Stimulated activated CD4-positive, alpha-beta T cell treated with anti-CD3 and anti-CD28 coated beads, Interleukin-15, amount 100 ng/mL, for 48 hours (primary cell): ENCODE measurements around the gene THBS2.
"Not testable (repeated sequence)": the region's sequence is repeated elsewhere in the genome, so short reads cannot be mapped to it uniquely, and the experiment has no call there.

Source experiments
- DNase-seq, 2 donors: peaks; one replicate each; pipeline ENCODE4 v3.0.0-alpha.2; 2020; ENCODE audit warnings: low read depth in 2 of 2

Gene THBS2

DNA sequence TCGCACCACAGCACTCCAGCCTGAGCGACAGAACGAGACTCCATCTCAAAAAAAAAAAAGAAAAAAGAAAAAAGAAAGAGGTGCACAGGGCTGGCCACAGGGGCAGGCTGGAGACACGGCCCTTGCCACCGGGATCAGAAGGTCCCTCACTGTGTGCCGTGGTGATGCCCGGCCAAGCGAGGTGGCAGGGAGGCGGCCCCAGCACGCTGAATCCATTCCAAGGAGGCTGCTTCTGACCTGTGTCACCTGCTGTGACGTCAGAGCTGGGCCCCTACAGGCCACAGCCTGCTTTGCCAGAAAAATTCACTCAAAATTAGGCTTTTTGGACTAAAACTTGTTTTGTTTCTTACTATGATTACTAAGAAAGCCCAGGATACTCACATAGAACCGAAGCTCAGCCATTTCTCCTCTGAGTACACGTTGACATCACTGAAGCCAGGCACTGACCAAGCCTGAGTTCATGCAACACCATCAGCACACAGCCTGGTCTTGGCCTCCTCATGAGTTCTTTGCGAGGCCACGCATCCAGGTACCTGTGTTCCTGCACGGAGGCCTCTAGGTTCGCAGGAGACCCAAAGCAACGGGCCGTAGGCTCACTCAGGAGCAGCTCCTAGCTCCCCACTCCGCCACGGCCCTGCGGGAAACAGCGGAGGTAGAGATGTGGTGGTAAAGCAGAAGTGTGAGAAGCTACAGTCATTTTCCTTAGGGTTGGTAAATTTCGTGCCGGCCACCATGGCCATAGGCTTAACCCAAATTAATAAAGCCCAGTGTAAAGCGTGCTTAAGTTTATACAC lies 67.8 kb downstream of the THBS2 start:
- DNase-seq = no peak

DNA sequence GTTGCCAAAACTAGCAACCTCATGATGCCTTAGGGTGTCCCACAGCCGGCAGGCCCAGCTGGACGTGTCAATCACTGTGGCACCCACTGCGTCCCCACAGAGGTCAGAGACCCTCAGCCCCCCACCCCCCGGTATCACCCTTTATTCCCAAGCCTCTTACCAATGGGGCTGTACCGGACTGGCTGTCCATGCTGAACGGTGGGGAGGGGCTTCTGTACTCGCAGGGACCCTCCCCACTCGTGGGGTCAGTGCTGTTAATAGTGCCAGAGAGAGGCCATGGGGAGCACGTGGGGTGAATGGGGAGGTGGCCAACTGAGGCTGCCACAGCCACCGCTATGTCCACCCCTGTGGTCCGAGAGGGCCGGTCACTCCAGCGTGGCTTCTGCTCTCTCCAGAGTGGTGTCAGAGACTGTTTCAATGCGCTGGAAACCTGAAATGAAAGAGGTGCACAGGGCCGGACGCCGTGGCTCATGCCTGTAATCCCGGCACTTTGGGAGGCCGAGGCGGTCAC lies 68.6 kb downstream of the THBS2 start:
- no peak for DNase-seq

DNA sequence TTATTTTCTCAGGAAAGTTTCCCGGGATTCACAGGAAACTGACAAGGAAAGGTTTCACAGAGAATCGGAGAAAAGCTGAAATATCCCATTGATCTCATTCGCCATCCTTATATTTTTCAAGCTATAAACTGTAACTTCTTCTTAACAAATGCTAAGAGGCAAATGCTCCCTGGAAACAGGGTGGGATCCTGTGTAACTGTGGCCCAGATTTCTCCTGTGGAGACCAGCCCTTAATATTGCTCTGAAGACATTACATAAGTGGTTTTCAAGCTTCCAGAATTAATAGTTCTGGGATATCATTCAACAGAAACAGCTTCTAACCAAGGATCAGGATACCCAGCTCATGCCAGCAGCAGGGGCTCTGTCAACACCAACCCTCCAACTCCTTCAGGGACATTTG lies 69.2 kb downstream of the THBS2 start:
- DNase-seq = no peak

DNA sequence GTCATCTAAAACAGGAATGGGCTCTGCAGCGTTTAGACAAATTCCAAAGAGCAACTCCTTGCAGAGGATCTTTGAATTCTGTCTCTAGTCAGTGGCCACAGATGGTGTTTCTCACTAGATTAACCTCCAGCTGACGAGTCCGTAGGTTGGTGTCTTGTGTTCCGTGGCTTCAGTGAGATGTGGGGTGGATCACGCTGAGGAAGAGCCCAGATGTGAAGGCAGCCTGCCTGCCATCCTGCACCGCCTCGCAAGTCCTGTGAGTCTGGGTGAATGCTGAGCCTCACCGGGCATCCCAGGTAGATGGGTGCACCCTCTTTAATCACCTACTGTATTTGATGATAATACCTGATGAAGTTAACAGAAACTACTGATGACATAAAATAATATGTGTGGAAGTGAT lies 70.4 kb downstream of the THBS2 start:
- no peak for DNase-seq

GRCh38 chr6:169179831-169180230 lies 73.8 kb downstream of the THBS2 start:
- not testable (repeated sequence) for DNase-seq

DNA sequence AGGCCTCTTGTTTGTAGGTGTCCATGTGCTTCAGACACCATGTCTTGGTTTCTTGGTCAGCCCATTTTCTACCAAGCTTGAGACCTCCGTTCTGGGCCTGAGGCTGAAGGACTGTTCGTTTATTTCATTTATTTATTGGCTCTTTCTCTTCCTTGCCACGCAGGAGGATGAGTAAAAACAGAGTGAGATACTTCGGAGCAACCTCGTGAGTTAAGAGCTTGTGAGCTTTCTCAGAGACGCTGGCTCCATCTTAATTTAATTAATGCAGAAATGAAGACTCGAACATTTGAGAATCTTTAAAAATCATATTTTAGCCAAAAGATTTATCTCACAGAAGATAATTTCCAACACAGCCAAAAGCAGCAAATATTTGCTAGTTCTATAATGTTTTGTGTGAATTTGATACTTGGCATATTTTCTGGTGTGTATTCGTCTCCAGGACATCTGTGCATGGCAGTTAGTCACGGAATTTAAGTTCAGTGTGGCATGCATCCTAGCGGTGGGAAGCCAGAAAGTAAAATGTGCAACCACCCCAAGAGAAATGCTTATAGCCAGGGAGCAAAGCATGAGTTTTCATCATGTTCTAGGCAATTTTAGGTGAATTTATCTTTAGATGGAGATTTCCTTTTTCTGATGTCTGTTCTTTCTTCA lies 76.0 kb downstream of the THBS2 start:
- DNase-seq = no peak

- no peak for DNase-seq
Observed at GRCh38 chr6:169176361-169176991, 77.2 kb downstream of the THBS2 start.

DNA sequence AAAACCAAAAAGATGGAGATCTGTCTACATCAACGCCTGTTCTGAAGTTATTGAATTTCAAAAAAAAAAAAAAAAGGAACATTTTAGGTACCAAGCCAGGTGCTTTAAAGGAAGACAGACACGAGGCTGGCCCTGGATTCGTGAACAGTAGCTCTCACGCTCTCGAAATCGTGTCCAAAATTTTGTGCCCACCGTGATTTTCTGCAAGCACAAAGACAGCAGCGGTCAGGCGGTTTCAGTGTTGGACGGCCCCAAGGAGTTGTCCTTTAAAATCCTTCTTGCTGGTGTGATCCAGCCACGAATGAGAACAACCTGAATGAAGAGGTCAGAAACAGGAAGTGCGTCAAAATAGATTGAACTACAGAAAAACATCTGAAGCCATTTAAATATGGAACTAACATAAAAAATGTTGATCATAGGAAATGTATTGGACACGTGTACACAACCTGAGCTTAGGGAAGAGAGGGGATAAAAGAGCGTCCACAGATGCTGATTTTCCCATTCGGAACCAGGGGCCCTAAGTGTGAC lies 78.2 kb downstream of the THBS2 start:
- DNase-seq = no peak

DNA sequence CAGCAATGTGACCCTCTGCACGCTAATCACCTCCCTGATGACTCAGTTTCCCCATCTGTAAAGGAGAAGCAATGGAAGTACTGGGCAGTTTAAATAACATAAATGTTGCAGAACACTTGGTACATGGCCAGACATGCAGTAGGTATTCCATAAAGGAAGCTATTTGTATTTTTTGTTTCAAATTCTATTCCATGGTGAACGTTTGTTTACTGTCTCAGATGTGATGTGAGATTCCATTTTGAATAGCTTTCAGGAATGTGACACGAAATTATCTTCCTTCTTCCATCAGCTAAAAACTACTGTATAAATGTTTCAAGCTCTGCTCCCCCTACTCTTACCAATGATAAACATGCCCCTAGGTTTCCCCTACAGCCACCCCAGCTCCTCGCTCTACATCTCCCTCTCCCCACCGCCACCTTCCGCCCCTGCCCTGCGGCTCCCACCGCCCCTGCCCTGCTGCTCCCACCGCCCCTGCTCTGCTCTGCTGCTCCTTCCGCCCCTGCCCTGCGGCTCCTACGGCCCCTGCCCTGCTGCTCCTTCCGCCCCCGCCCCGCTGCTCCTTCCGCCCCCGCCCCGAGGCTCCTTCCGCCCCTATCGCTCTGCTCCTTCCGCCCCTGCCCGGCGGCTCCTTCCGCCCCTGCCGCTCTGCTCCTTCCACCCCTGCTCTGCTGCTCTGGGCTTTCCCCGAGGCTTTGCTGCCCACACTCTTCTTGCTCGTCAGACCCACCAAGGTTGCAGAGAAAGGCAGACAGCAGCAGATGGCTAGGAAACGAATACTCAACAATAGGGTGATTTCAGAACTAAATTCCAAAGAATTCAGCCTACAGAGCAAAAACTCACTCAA lies 78.9 kb downstream of the THBS2 start:
- no peak for DNase-seq

DNA sequence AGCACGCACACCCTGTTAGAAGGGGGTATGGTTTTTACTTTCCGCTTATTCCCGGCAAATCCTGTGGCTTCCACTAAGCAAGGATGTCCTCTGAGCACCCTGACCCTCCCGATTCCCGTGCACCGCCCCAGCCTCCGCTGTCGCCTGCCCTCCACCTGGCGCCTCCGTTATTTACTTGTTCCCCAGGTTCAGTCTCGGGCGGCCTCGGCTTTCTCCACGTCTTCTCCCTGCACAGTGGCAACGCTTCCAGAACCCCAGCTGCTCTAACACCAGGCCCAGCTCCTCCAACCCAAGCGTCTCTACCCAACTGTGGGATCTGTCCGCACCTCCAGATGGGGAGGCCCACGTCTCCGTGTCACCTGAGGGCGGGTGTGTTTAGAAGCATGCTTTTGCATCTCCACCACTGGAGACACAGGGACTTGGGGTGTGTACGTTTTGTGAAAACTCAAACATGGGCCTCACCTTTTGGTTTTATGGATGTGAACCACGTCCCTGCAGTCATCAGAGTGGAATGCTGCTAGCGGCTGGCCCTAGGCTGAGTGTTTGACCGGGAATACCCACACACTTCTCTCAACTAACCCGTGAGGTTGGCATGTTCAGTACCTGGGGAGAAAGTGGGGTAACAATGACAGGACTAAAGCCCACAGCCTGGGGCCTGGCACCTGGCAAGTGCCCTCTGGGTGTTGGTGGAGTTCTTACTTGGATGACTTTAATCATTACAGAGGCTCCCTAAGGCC lies 79.9 kb downstream of the THBS2 start:
- DNase-seq = no peak

DNA sequence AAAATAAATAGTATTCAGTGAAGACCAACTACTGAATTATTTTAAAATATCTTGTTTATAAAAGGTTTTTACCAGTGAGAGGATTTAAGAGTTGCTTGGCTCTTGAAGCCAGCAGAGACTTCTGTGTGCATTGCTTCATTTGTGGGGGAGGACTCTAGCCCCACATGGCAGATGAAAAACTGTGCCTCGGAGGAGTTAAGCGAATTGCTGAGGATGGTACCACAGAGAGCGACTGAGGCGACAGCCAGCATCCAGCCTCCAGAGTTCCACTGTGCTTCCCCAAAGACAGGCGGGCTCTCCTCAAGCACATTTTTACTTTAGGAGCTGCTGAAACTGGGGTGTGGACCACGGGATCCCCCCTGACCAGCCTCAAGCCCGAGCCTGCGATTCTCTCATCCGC lies 80.7 kb downstream of the THBS2 start:
- DNase-seq = no peak

DNA sequence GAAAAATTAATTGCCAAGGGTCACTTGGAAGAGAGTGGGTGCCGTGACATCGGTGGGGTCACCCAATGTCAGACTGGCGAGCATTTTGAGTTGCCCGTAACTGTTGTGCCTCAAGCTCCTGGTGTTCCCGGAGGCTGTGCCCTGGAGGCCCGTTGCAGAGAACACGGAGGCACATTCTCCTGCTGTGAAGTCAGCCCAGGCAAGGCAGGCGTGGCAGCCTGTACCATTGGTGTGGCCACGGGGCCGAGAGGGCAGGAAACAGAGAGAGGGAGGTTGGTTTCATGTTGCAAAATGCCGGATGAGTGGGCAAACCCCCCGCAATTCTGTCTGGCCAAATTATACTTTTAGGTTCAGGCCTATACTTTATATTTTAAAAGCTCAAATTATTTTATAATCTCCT lies 81.2 kb downstream of the THBS2 start:
- no peak for DNase-seq

GRCh38 chr6:169171951-169172350 lies 81.7 kb downstream of the THBS2 start:
- DNase-seq = no peak

GRCh38 chr6:169171016-169171415 lies 82.6 kb downstream of the THBS2 start:
- DNase-seq = no peak

DNA sequence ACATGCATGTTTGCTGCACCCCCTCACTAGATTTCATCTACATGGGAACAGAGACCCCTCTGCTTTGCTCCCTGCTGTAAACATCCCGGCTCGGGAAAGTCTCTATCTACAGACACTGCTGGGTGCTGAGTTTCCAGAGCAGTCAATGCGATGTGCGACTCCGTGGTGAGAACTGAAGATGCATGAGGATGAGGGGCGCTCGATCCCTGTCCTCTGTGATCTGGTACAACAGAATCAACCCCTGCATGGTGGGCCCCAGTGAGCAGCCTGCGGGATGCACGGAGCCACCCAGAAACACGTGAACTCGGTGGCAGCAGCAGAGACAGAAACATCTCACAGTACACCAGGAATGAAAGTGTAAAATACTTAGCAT lies 83.1 kb downstream of the THBS2 start:
- no peak for DNase-seq

GRCh38 chr6:169169941-169170582 lies 83.6 kb downstream of the THBS2 start:
- DNase-seq = no peak

GRCh38 chr6:169169375-169169774 lies 84.3 kb downstream of the THBS2 start:
- DNase-seq = no peak

GRCh38 chr6:169168706-169169105 lies 84.9 kb downstream of the THBS2 start:
- no peak for DNase-seq

DNA sequence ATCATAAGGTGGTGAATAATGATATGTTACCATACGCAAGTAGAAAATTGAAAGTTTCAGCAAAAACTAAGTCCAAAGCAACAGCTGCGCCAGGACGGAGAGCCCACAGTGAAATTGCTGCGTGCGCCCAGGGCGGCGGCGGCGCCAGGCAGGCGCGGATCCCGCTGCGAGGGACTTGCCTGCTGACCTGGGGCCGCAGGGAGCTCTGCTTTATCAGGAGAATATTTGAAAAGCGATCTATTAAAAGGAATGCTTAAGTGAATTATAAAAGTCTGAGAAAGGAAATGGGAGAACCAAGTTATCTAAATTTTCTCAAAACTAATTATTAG lies 85.4 kb downstream of the THBS2 start:
- no peak for DNase-seq

- DNase-seq = no peak
Observed at GRCh38 chr6:169167581-169168301, 85.9 kb downstream of the THBS2 start.
